ENCODE data around the gene CAB39. TPM values are rescaled to one million over a fixed set of nuclear protein-coding genes. Genes with fewer than 3 reads are reported as not detected.

Gene CAB39
- total and polyA plus RNA-seq, 2 of the 8 experiments (the other 6 are each of a cell fraction or from before 2014, with no cell fraction given): 16.4 to 50.5 TPM

DNA sequence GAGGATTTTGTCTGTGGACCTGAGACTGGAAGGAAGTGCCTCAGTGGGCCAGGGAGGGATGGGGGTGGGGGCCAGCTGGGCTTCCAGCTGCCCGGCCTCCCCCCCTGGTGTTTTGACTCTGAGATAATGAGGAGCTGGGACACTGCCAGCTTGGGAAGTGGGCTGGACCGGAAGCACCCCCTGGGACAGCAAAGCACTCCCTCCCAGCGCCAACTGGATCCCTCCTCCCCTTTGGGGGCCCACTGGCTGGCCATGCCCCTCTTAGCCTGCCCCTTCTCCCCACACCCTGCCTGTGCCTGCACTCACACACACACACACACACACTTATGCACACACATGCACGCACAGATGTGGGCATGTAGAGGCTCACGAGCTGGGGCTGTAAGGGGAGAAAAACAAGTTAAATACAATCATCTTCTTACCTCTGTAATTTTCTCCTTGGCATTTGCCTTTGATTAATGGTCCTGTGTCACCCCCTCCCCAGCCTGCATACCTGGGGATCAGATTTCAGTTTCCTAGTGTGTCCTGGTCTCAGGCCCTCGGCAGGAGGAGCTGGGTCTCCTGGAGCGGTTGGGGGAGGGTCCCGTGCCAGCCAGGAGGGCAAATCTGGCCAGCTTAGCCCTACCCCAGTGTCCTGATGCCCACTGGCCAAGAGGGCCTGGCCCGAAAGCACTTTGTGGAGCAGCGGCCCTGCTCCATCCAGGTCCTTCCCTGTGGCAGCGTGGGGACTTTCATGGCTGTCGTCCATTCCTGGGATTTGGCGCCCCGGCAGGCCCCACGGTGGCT is 155.7 kb downstream of the CAB39 start (continued):
- TF ChIP-seq RAD21 (IDR thresholded peaks at IDR 0.05 in 1 of 2, conservative IDR thresholded peaks at IDR 0.05 in 1 of 2; ENCODE audit: low read depth in 2 of 2, low read length in 2 of 2) (no peak), EGR1 (IDR thresholded peaks at IDR 0.05; ENCODE audit: borderline replicate concordance, low read depth, low read length) (peak; percentile 38; the same call in 1 of the 2 replicates), CEBPB (IDR thresholded peaks at IDR 0.05; ENCODE audit: low read depth, low read length) (no peak), MAFK (IDR thresholded peaks at IDR 0.05; ENCODE audit: low read depth, low read length) (no peak), YY1 (IDR thresholded peaks at IDR 0.05; ENCODE audit: low read depth, low read length) (no peak), SUZ12 (IDR thresholded peaks at IDR 0.05; ENCODE audit: low read length) (no peak), JUND (IDR thresholded peaks at IDR 0.05; ENCODE audit: low read length) (no peak), TAF1 (IDR thresholded peaks at IDR 0.05; ENCODE audit: low read depth, low read length) (no peak), ASH2L (IDR thresholded peaks at IDR 0.05; ENCODE audit: low read length) (peak; percentile 63), BCL11A (IDR thresholded peaks at IDR 0.05; ENCODE audit: low read depth in 2 of 2, low read length in 2 of 2) (no peak), SAP30 (IDR thresholded peaks at IDR 0.05; ENCODE audit: insufficient read depth, insufficient replicate concordance, low read length) (no peak), SP4 (IDR thresholded peaks at IDR 0.05; ENCODE audit: low read length) (no peak)
- TF ChIP-seq, protein P1, sequence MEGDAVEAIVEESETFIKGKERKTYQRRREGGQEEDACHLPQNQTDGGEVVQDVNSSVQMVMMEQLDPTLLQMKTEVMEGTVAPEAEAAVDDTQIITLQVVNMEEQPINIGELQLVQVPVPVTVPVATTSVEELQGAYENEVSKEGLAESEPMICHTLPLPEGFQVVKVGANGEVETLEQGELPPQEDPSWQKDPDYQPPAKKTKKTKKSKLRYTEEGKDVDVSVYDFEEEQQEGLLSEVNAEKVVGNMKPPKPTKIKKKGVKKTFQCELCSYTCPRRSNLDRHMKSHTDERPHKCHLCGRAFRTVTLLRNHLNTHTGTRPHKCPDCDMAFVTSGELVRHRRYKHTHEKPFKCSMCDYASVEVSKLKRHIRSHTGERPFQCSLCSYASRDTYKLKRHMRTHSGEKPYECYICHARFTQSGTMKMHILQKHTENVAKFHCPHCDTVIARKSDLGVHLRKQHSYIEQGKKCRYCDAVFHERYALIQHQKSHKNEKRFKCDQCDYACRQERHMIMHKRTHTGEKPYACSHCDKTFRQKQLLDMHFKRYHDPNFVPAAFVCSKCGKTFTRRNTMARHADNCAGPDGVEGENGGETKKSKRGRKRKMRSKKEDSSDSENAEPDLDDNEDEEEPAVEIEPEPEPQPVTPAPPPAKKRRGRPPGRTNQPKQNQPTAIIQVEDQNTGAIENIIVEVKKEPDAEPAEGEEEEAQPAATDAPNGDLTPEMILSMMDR (IDR thresholded peaks at IDR 0.05; ENCODE audit: control extremely low read depth in 1 of 3, insufficient read depth in 1 of 3, low read depth in 1 of 3, low read length in 3 of 3): no peak
- TF ChIP-seq, protein P2, sequence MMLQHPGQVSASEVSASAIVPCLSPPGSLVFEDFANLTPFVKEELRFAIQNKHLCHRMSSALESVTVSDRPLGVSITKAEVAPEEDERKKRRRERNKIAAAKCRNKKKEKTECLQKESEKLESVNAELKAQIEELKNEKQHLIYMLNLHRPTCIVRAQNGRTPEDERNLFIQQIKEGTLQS (IDR thresholded peaks at IDR 0.05; ENCODE audit: insufficient read depth, low read depth, low read length): no peak
- TF ChIP-seq, protein P3, sequence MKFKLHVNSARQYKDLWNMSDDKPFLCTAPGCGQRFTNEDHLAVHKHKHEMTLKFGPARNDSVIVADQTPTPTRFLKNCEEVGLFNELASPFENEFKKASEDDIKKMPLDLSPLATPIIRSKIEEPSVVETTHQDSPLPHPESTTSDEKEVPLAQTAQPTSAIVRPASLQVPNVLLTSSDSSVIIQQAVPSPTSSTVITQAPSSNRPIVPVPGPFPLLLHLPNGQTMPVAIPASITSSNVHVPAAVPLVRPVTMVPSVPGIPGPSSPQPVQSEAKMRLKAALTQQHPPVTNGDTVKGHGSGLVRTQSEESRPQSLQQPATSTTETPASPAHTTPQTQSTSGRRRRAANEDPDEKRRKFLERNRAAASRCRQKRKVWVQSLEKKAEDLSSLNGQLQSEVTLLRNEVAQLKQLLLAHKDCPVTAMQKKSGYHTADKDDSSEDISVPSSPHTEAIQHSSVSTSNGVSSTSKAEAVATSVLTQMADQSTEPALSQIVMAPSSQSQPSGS (IDR thresholded peaks at IDR 0.05; ENCODE audit: low read length): no peak; the same call in 1 of the 2 replicates
- TF ChIP-seq, protein P4, sequence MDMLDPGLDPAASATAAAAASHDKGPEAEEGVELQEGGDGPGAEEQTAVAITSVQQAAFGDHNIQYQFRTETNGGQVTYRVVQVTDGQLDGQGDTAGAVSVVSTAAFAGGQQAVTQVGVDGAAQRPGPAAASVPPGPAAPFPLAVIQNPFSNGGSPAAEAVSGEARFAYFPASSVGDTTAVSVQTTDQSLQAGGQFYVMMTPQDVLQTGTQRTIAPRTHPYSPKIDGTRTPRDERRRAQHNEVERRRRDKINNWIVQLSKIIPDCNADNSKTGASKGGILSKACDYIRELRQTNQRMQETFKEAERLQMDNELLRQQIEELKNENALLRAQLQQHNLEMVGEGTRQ (IDR thresholded peaks at IDR 0.05; ENCODE audit: low read length): no peak

All from H1 (cell line).